Measurements from ENCODE around the gene DIPK2A.

- no peak for TF ChIP-seq ZNF326 (CRISPR knock-in tag; IDR thresholded peaks at IDR 0.05; ENCODE audit: borderline replicate concordance)
- TF ChIP-seq ZMAT5 (CRISPR knock-in tag; IDR thresholded peaks at IDR 0.05; ENCODE audit: borderline replicate concordance, low read depth): no peak
- TF ChIP-seq RFX5 (IDR thresholded peaks at IDR 0.05; ENCODE audit: low read depth, low read length): no peak
- no peak for TF ChIP-seq USF2 (IDR thresholded peaks at IDR 0.05; ENCODE audit: low read depth, low read length)
- no peak for TF ChIP-seq USF2 (CRISPR knock-in tag; IDR thresholded peaks at IDR 0.05; ENCODE audit: borderline replicate concordance)
- TF ChIP-seq EP300 (IDR thresholded peaks at IDR 0.05; ENCODE audit: low read depth in 2 of 2, low read length in 2 of 2): no peak
- no peak for TF ChIP-seq EP300 (CRISPR knock-in tag; IDR thresholded peaks at IDR 0.05; ENCODE audit: borderline replicate concordance)
These were observed 7.4 kb downstream of the DIPK2A start for GRCh38 chr3:143979041-143979440.

Measured in HepG2 (cell line).